ENCODE data around the gene KLF14. TPM values are rescaled to one million over a fixed set of nuclear protein-coding genes. Genes with fewer than 3 reads are reported as not detected.

The KLF14 gene
- total RNA-seq, 1 donor from 2014 or later: not detected

GRCh38 chr7:130758429-130759056 lies 24.5 kb upstream of the KLF14 start:
- TF ChIP-seq, protein P1, sequence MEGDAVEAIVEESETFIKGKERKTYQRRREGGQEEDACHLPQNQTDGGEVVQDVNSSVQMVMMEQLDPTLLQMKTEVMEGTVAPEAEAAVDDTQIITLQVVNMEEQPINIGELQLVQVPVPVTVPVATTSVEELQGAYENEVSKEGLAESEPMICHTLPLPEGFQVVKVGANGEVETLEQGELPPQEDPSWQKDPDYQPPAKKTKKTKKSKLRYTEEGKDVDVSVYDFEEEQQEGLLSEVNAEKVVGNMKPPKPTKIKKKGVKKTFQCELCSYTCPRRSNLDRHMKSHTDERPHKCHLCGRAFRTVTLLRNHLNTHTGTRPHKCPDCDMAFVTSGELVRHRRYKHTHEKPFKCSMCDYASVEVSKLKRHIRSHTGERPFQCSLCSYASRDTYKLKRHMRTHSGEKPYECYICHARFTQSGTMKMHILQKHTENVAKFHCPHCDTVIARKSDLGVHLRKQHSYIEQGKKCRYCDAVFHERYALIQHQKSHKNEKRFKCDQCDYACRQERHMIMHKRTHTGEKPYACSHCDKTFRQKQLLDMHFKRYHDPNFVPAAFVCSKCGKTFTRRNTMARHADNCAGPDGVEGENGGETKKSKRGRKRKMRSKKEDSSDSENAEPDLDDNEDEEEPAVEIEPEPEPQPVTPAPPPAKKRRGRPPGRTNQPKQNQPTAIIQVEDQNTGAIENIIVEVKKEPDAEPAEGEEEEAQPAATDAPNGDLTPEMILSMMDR (IDR thresholded peaks at IDR 0.05; ENCODE audit: unreplicated experiment): peak; percentile 86
- no peak for DNase-seq (ENCODE audit: low spot score)
- Mint-ChIP-seq H3K27ac (ENCODE audit: unreplicated experiment) (no peak overlapping the region), H3K36me3 (ENCODE audit: low read depth, unreplicated experiment) (no peaks in the 10 kb centered on the region), H3K4me1 (ENCODE audit: unreplicated experiment) (peaks cover 11% of the 10 kb centered on the region), H3K4me3 (ENCODE audit: unreplicated experiment) (no peak overlapping the region), H3K27me3 (ENCODE audit: unreplicated experiment) (peaks cover 4% of the 10 kb centered on the region), H3K9me3 (ENCODE audit: unreplicated experiment) (no peaks in the 10 kb centered on the region)

DNA sequence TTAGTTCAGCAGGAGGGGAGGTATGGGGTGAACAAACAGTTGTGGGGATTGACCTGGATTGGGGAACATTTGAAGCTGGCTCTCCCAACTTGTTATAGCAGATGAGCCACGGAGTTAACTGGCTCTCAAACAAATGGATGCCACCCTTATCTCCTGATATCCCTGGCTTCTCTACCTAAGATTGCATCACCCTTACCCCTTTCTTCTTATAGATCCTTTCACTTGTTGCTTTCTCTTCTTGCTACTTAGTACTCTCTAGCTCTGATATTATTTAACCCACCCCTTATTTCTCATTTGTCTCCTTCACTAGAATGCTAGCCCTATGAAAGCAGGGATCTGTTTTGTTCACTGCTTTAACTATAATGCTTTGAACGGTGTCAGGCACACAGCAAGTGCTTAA lies 22.3 kb upstream of the KLF14 start:
- no peak for DNase-seq (ENCODE audit: low spot score)
- TF ChIP-seq, protein P1 (IDR thresholded peaks at IDR 0.05; ENCODE audit: unreplicated experiment): no peak
- Mint-ChIP-seq H3K4me3 (ENCODE audit: unreplicated experiment) (no peak overlapping the region), H3K4me1 (ENCODE audit: unreplicated experiment) (peaks cover 11% of the 10 kb centered on the region), H3K27me3 (ENCODE audit: unreplicated experiment) (peaks cover 4% of the 10 kb centered on the region), H3K27ac (ENCODE audit: unreplicated experiment) (no peak overlapping the region), H3K9me3 (ENCODE audit: unreplicated experiment) (no peaks in the 10 kb centered on the region), H3K36me3 (ENCODE audit: low read depth, unreplicated experiment) (no peaks in the 10 kb centered on the region)

DNA sequence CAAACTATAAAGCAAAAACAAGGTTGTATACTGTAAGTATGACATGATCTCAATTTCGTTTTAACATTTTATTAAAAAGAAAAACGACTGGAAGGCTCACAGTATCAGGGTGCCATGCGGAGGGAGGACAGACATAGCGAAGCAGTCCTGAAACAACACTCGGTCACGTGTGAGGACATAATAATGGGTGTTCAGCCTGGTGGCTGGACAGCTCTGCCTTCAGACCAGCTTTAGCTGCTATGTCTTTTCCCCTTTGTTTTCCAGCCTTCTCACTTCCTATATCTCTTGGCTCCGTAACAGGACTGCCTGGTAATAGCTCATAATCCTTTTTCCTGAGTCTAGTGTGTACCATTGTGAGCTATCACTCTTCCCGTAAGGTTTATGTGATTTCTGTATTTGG lies 18.4 kb upstream of the KLF14 start:
- Mint-ChIP-seq H3K27me3 (ENCODE audit: unreplicated experiment) (peaks cover 4% of the 10 kb centered on the region), H3K4me3 (ENCODE audit: unreplicated experiment) (no peak overlapping the region), H3K27ac (ENCODE audit: unreplicated experiment) (no peak overlapping the region)

GRCh38 chr7:130750755-130751154 lies 16.7 kb upstream of the KLF14 start:
- H3K4me3 Mint-ChIP-seq (ENCODE audit: unreplicated experiment): no peak overlapping the region
- no peak for DNase-seq (ENCODE audit: low spot score)
- H3K27me3 Mint-ChIP-seq (ENCODE audit: unreplicated experiment): peaks cover 4% of the 10 kb centered on the region
- no peaks in the 10 kb centered on the region for H3K36me3 Mint-ChIP-seq (ENCODE audit: low read depth, unreplicated experiment)
- no peak overlapping the region for H3K27ac Mint-ChIP-seq (ENCODE audit: unreplicated experiment)
- TF ChIP-seq, protein P1 (IDR thresholded peaks at IDR 0.05; ENCODE audit: unreplicated experiment): no peak
- H3K4me1 Mint-ChIP-seq (ENCODE audit: unreplicated experiment): peaks cover 3% of the 10 kb centered on the region
- H3K9me3 Mint-ChIP-seq (ENCODE audit: unreplicated experiment): no peaks in the 10 kb centered on the region

More for the DNA sequence above, 18.4 kb upstream of the KLF14 start:
- no peak for DNase-seq (ENCODE audit: low spot score)
- Mint-ChIP-seq H3K9me3 (ENCODE audit: unreplicated experiment) (no peaks in the 10 kb centered on the region), H3K4me1 (ENCODE audit: unreplicated experiment) (peaks cover 11% of the 10 kb centered on the region), H3K36me3 (ENCODE audit: low read depth, unreplicated experiment) (no peaks in the 10 kb centered on the region)
- TF ChIP-seq, protein P1 (IDR thresholded peaks at IDR 0.05; ENCODE audit: unreplicated experiment): no peak

DNA sequence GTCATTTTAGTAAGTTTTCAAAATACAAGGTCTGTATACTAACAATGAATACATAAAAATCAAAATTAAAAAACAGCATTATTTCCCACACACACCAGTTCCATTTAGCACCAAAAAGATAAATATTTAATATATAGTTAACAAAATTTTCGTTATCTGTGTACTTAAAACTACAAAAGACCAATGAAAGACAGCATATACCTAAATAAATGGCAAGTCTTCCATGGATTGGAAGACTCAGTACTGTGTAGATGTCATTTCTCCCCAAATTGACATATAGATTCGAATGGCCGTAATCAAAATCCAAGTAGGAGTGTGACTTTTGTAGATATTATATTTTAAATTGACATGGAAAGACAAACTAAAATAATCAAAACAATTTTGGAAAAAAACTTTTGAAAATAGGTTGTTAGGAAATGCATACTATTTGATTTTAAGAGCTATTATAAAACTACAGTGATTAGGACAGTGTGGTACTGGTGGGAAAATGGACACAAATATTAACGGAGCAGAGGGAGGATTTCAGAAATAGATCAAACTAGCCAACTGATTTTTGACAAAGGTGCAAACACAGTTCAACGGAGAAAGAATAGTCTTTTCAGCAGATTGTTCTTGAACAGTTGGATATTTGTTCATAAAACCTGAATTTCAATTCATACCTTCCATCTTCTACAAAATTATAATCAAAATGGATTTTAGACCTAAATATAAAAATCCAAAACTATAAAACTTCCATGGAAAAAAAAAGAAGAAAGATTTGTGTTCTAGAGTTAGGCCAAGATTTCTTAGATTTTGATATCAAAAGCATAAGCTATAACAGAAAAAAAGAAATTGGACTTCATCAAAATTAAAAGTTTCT lies 14.8 kb upstream of the KLF14 start:
- no peak overlapping the region for H3K4me3 Mint-ChIP-seq (ENCODE audit: unreplicated experiment)
- H3K36me3 Mint-ChIP-seq (ENCODE audit: low read depth, unreplicated experiment): no peaks in the 10 kb centered on the region
- H3K27me3 Mint-ChIP-seq (ENCODE audit: unreplicated experiment): no peaks in the 10 kb centered on the region
- no peak for DNase-seq (ENCODE audit: low spot score)
- H3K27ac Mint-ChIP-seq (ENCODE audit: unreplicated experiment): no peak overlapping the region
- H3K4me1 Mint-ChIP-seq (ENCODE audit: unreplicated experiment): no peaks in the 10 kb centered on the region
- TF ChIP-seq, protein P1 (IDR thresholded peaks at IDR 0.05; ENCODE audit: unreplicated experiment): no peak
- H3K9me3 Mint-ChIP-seq (ENCODE audit: unreplicated experiment): no peaks in the 10 kb centered on the region
